HAP-1 (cell line): ENCODE data around the gene TMEM132E.
A peak's percentile ranks its signal among the peaks of the same experiment; 100 is the strongest.

Experiments used
- DNase-seq, 2 experiments: peaks; one replicate each; pipeline ENCODE4 v3.0.0-alpha.2; 2016 to 2020; ENCODE audit warnings: low spot score in 2 of 2
- H3K27me3 ChIP-seq: fragments of 250-450 bp; sonication (Bioruptor Pico); 2 replicates; pipeline ENCODE4 v1.5.1; 2020; ENCODE audit warnings: low read depth, mild to moderate bottlenecking, moderate library complexity
- H3K36me3 ChIP-seq: fragments of 250-450 bp; sonication (Bioruptor Pico); replicated peaks from 2 replicates; pipeline ENCODE4 v1.5.1; 2020; ENCODE audit warnings: mild to moderate bottlenecking
- H3K4me1 ChIP-seq: fragments of 250-450 bp; sonication (Bioruptor Pico); 2 replicates; pipeline ENCODE4 v1.5.1; 2020; ENCODE audit warnings: mild to moderate bottlenecking
- H3K4me3 ChIP-seq: fragments of 250-450 bp; sonication (Bioruptor Pico); 2 replicates; pipeline ENCODE4 v1.5.1; 2020; ENCODE audit warnings: mild to moderate bottlenecking, moderate library complexity
- H3K9me3 ChIP-seq: fragments of 250-450 bp; sonication (Bioruptor Pico); 2 replicates; pipeline ENCODE4 v1.5.1; 2020; ENCODE audit warnings: mild to moderate bottlenecking, moderate library complexity
- in situ Hi-C: fragments of 300-500 bp; cut with MboI; formaldehyde crosslinking; loops from 3 replicates; pipeline ENCODE4 v1.14.3; 2020; ENCODE audit warnings: low sequenced_read_pairs, inconsistent platforms, mixed read lengths

The TMEM132E gene

DNA sequence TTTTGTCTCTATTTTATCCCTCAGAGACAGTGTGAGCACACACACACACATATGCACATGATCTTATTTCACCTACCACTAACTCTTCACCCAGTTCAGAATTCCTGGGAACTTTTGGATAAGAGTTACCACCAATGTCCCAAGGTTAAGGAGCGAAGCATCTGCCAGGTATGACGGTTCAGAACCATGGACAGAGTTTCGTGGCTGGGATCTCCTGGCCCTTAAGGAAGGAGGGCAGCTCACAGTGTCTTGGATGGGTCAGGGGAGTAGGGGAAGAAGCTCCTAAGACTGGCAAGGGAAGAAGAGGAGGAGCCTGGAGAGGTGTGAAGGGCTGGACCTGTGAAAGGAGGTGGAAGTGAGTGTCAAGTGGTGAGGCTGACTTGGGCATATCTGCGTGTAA, 23.0 kb upstream of the TMEM132E start:
- Histone ChIP-seq H3K4me3 (no peak overlapping the region), H3K9me3 (no peaks in the 10 kb centered on the region), H3K4me1 (no peaks in the 10 kb centered on the region), H3K27me3 (peaks cover 4% of the 10 kb centered on the region; the same call in 1 of the 2 replicates), H3K36me3 (no peaks in the 10 kb centered on the region)
- in situ Hi-C loops = no loop called here
- peak in 1 of 2 experiments; percentile 27 for DNase-seq

DNA sequence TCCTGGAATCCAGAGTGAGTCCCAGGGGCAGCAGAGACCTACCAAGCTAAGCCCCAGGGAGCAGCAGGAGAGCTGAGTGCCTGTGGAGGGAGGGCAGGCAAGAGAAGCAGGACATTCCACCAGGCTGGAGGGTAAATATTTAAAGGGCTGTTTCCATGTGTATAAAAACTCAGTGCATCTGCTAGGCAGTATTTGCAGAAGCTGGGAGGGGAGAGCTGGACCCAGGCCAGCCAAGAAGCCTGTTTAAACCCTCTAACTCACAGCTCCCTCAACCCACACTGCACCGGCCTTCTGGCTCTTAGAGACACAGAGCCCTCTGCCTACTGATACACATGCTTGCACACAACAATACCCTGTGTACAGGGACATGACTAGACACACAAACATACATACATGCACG, 22.5 kb upstream of the TMEM132E start:
- H3K9me3 ChIP-seq = no peaks in the 10 kb centered on the region
- in situ Hi-C loops = no loop called here
- H3K4me3 ChIP-seq = no peak overlapping the region
- no peaks in the 10 kb centered on the region for H3K4me1 ChIP-seq
- DNase-seq = no peak
- no peaks in the 10 kb centered on the region for H3K36me3 ChIP-seq
- H3K27me3 ChIP-seq = peaks cover 9% of the 10 kb centered on the region; the same call in 1 of the 2 replicates

DNA sequence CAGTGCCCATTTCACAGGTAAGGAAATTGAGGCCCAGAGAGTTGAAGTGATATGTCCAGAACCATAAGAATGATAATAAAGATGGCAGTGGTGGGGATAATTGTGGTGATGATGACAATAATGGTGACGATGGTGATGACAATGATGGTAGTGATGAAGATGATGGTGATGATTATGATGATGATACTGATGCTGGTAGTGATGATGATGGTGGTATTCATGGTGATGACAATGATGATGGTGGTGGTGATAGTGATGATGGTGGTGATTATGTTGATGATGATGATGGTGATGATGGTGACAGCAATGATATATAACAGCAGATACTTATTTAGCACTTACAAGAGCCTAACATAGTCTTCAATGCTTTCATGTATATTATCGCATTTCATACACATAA, 18.1 kb upstream of the TMEM132E start:
- H3K4me1 ChIP-seq = no peaks in the 10 kb centered on the region
- H3K4me3 ChIP-seq = no peak overlapping the region
- no peaks in the 10 kb centered on the region for H3K36me3 ChIP-seq
- H3K9me3 ChIP-seq = no peaks in the 10 kb centered on the region
- in situ Hi-C loops = no loop called here
- no peak for DNase-seq
- peaks cover 10% of the 10 kb centered on the region; the same call in 1 of the 2 replicates for H3K27me3 ChIP-seq

DNA sequence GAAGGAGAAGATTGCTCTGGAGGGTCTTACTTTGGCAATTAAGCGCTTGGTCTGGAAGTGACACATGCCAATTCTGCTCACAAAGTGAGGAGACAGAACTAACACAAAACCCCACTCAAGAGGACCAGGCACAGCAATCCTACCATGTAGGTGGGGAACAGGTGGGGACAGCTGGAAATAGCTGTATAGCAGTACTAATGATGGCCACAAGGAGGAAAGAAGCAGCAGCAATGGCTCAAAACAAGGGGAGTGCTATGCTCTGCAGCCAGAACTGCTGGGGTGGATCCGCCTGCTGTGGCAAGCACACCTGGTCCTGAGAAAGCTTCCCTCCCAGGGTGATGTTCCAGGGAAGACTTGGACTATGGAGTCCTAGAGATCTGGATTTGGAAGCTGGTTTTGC, 17.0 kb upstream of the TMEM132E start:
- H3K4me3 ChIP-seq = no peak overlapping the region
- DNase-seq = no peak
- in situ Hi-C loops = no loop called here
- peaks cover 10% of the 10 kb centered on the region; the same call in 1 of the 2 replicates for H3K27me3 ChIP-seq
- H3K9me3 ChIP-seq = no peaks in the 10 kb centered on the region
- no peaks in the 10 kb centered on the region for H3K4me1 ChIP-seq
- no peaks in the 10 kb centered on the region for H3K36me3 ChIP-seq

DNA sequence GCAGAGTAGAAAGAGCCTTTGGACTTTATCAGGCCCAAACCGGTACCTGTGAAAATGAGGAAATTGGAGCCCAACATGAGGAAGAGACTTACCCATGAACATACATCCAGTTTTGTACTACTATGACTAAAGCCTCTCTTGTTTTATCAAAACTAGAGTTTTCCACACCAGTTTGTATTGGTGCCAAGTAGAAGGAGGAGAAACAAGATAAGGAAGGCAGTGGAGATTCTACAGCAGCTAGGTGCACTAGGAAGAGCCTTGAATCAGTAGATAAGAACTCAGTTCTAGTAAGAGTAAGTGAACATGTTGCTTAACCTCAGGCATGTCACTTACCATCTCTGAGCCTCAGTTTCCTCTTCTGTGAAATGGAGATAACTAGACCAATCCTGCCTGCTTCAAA, 13.7 kb upstream of the TMEM132E start:
- DNase-seq = no peak
- no peaks in the 10 kb centered on the region for H3K4me1 ChIP-seq
- no peaks in the 10 kb centered on the region for H3K36me3 ChIP-seq
- in situ Hi-C loops = no loop called here
- H3K4me3 ChIP-seq = no peak overlapping the region
- H3K27me3 ChIP-seq = peaks cover 9% of the 10 kb centered on the region; the same call in 1 of the 2 replicates
- no peaks in the 10 kb centered on the region for H3K9me3 ChIP-seq

DNA sequence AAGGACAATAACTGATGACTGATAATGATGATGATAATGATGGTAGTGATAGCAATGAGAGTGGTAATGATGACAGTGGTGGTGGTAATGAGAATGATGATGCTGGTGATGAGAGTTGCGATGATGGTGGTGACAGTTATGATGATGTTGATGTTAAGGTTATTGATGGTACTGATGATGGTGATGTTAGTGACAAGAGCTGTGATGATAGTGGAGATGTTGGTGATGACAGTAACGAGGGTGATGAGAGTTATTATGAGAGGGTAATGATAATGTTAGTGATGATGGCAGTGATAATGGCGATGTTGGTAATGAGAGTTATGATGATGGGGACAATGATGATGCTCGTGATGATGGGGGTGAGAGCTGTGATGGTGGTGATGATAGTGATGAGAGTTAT, 13.2 kb upstream of the TMEM132E start:
- Histone ChIP-seq H3K4me1 (no peaks in the 10 kb centered on the region), H3K9me3 (no peaks in the 10 kb centered on the region), H3K4me3 (no peak overlapping the region), H3K27me3 (0 out of 2 replicates have a peak, but pooled peaks cover 8% of the 10 kb centered on the region), H3K36me3 (no peaks in the 10 kb centered on the region)
- no peak for DNase-seq
- in situ Hi-C loops = no loop called here

DNA sequence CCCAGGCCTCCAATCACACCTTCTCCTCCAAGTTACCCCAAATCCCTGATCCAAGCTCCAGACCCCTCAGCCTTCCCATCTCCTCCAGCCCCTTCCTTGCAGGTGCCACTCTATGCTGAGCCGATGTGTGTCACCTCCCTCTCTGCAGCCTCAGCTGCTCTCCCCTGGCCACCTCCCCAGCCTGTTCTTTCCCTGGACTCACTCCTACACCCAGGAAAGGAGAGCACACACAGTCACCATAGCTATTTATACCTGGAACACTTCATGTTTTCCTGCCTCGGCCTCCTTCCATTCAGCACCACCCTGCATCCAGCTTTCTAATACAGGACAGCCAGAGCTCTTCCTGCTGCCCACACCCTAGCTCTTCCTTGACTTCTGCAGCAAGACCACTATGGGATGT, 12.5 kb upstream of the TMEM132E start:
- DNase-seq = no peak
- H3K4me1 ChIP-seq = no peaks in the 10 kb centered on the region
- H3K9me3 ChIP-seq = no peaks in the 10 kb centered on the region
- H3K4me3 ChIP-seq = no peak overlapping the region
- no peaks in the 10 kb centered on the region for H3K36me3 ChIP-seq
- H3K27me3 ChIP-seq = 0 out of 2 replicates have a peak, but pooled peaks cover 2% of the 10 kb centered on the region
- in situ Hi-C loops = no loop called here

DNA sequence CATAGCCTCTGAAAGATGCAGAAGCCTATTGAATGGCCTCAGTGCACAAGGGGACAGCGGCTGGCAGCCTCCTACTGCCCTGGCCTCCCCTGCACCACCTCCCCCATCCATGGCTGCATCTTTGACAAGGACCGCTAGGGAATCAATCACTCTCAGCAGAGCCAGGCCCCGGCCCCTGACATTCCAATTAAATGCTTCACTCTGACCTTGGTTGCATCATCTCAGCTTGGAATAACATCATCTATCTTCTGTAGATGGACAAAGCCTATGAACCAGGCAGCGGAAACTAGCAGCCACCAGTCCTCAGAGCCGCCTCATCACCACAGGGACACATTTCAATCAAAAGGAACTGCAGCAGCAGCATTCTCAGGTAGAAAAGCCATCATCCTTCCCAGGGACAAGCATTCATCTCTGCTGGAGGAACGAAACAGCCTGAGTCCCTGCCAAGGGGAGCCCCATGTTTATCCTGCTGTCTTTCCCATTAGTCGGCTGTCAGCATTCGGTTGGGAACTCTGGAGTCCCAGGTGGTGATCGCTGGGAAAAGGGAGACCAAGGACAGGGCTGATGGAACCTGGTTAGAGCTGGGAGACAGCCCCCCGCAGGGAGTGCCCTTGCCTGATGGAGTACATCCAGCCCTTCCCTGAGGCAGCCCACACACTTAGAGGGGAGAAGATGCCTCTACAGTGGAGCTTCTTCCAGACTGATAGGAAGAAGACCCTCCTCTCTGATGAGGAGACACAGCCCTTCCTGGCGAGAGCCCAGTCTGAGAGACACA, 11.5 kb upstream of the TMEM132E start:
- no peaks in the 10 kb centered on the region for H3K36me3 ChIP-seq
- in situ Hi-C loops = no loop called here
- H3K27me3 ChIP-seq = no peaks in the 10 kb centered on the region
- H3K4me3 ChIP-seq = no peak overlapping the region
- no peaks in the 10 kb centered on the region for H3K9me3 ChIP-seq
- DNase-seq = no peak
- no peaks in the 10 kb centered on the region for H3K4me1 ChIP-seq

DNA sequence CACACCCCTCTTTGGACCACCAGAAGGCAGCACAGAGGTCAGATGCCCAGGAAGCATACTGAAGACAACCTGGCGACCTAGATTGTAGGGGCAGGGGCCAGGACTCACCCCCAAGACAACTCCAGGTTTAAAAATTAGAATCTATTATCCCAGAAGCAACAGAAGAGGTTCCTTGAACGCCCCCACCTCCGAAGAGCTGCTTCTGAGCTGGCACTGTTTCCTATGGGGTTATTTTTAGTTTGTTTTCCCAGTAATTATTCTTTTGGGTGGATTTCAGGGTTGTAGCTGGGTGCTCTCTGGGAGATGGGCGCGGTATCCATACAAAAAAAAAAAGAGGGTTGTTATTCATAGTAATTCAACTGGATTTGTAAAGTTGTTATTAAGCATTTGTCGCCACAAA, 10.4 kb upstream of the TMEM132E start:
- H3K27me3 ChIP-seq = no peaks in the 10 kb centered on the region
- H3K4me1 ChIP-seq = no peaks in the 10 kb centered on the region
- H3K4me3 ChIP-seq = no peak overlapping the region
- no peaks in the 10 kb centered on the region for H3K36me3 ChIP-seq
- no peaks in the 10 kb centered on the region for H3K9me3 ChIP-seq
- no peak for DNase-seq
- in situ Hi-C loops = no loop called here

DNA sequence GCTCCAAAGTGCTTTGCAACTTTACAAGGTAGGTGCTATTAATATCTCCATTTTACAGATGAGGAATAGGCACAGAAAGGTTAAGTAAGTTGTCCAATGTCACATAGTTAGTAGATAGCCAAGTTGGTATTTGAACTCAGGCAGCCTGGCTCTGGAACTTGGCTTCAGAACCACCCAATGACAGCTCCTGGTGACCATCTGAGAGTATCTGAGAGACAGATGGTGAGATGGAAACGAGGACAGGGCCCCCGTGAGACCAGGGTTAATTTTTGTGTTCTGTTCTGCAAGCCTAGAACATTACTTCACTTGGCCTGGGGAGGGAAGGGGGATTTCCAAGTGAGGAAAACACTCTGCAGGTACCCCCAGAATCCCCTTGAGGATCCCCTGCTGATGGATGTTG, 9.8 kb upstream of the TMEM132E start:
- in situ Hi-C loops = no loop called here
- no peaks in the 10 kb centered on the region for H3K4me1 ChIP-seq
- H3K9me3 ChIP-seq = no peaks in the 10 kb centered on the region
- H3K4me3 ChIP-seq = no peak overlapping the region
- H3K36me3 ChIP-seq = no peaks in the 10 kb centered on the region
- no peak for DNase-seq
- H3K27me3 ChIP-seq = no peaks in the 10 kb centered on the region

DNA sequence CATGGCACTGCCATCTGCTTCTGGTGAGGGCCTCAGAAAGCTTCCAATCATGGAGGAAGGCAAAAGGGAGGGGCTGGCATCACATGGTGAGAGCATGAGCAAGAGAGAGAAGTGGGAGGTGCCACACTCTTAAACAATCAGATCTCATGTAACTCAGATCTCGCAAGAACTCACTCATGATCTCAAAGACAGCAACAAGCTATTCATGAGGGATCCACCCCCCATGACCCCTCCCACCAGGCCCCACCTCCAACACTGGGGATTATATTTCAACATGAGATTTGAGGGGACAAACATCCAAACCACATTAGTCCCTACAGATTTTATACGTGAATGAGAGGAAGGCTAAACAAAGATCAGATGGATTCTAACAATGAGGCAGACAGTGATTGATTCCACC, 8.9 kb upstream of the TMEM132E start:
- Histone ChIP-seq H3K4me3 (no peak overlapping the region), H3K4me1 (no peaks in the 10 kb centered on the region), H3K27me3 (no peaks in the 10 kb centered on the region), H3K9me3 (no peaks in the 10 kb centered on the region), H3K36me3 (no peaks in the 10 kb centered on the region)
- in situ Hi-C loops = no loop called here
- no peak for DNase-seq

DNA sequence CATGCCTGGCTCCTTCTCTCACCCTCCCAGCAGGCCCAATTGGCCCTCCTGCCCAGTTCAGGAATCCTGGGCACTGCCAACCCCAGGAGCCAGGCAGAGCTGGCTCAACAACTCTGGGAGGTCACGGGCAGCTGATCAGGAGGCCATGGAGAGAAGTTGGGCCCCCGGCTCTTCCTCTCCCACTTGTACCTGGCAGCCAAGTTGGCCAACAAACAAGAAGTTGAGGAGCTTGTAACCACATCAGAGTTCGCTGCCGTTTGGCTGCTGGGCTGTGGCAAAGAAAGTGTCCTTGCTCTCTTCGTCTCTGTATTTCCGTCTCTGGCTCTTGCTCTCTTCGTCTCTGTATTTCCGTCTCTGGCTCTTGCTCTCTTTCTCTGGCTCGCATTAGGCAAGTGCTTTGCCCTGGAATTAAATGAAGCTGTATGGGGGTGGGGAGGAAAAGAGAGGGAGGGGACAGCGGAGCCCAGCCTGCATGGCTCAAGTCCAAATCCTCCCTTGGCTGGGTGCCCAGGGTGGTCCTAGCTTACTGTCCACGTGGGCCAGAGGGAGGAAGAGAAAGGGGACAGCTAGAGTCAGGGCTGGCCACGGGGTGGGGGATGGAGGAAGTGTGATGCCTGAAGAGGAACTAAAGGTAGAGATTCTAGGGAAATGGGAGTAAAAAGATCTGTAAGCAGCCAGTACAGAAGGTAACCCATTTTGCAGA, 7.8 kb upstream of the TMEM132E start:
- in situ Hi-C loops = no loop called here
- Histone ChIP-seq H3K9me3 (no peaks in the 10 kb centered on the region), H3K36me3 (no peaks in the 10 kb centered on the region), H3K4me3 (no peak overlapping the region), H3K27me3 (no peaks in the 10 kb centered on the region; the same call in 1 of the 2 replicates), H3K4me1 (no peaks in the 10 kb centered on the region)
- DNase-seq = no peak

DNA sequence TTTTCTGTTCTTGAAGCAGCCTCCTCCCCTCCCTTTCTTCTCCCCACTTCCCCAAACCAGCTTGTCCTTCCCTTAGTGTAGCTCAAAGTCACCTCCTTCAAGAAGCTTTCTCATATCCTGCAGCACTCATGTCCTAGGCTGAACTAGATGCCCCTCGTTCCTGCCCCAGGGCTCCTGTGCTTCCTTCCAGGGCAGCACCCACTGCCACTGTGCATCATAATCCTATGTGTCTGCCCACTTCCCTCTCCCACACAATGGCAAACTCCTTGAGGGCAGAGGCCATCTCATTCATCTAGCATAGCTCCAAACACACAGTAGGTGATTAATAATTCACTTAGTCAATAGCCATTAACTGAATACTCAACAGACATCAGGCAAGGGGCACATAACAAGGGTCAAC, 6.9 kb upstream of the TMEM132E start:
- in situ Hi-C loops = no loop called here
- Histone ChIP-seq H3K27me3 (peaks cover 3% of the 10 kb centered on the region; the same call in 1 of the 2 replicates), H3K4me3 (no peak overlapping the region), H3K4me1 (no peaks in the 10 kb centered on the region), H3K9me3 (no peaks in the 10 kb centered on the region), H3K36me3 (no peaks in the 10 kb centered on the region)
- DNase-seq = no peak

DNA sequence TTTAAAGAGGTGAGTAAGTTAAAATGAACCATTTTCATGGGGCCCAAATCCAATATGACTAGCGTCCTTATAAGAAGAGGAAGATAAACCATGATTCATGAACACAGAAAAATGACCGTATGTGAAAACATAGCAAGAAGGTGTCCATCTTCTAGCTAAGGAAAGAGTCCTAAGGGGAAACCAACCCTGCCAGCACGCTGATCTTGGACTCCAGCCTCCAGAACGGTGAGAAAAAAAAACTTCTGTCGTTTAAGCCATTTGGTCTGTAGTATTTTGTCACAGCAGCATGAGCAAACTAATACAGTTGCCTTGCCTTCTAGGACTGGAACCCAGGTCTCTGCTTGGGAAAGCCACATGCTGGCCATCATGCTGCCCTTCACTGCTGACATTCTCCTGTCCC, 4.2 kb upstream of the TMEM132E start:
- no peak for DNase-seq
- H3K9me3 ChIP-seq = no peaks in the 10 kb centered on the region
- H3K4me1 ChIP-seq = no peaks in the 10 kb centered on the region
- H3K36me3 ChIP-seq = no peaks in the 10 kb centered on the region
- H3K27me3 ChIP-seq = peaks cover 28% of the 10 kb centered on the region
- in situ Hi-C loops = no loop called here
- no peak overlapping the region for H3K4me3 ChIP-seq
